ENCODE data around the gene HNRNPD.

- TF ChIP-seq, protein P1, sequence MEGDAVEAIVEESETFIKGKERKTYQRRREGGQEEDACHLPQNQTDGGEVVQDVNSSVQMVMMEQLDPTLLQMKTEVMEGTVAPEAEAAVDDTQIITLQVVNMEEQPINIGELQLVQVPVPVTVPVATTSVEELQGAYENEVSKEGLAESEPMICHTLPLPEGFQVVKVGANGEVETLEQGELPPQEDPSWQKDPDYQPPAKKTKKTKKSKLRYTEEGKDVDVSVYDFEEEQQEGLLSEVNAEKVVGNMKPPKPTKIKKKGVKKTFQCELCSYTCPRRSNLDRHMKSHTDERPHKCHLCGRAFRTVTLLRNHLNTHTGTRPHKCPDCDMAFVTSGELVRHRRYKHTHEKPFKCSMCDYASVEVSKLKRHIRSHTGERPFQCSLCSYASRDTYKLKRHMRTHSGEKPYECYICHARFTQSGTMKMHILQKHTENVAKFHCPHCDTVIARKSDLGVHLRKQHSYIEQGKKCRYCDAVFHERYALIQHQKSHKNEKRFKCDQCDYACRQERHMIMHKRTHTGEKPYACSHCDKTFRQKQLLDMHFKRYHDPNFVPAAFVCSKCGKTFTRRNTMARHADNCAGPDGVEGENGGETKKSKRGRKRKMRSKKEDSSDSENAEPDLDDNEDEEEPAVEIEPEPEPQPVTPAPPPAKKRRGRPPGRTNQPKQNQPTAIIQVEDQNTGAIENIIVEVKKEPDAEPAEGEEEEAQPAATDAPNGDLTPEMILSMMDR (conservative IDR thresholded peaks at IDR 0.05 in 1 of 2, IDR thresholded peaks at IDR 0.05 in 1 of 2; ENCODE audit: extremely low read depth in 1 of 2, insufficient read depth in 1 of 2, low read depth in 1 of 2, low read length in 2 of 2): no peak
- no peak for TF ChIP-seq EZH2 (IDR thresholded peaks at IDR 0.05; ENCODE audit: borderline replicate concordance, low read length)
Observed at GRCh38 chr4:82335043-82335442, 38.7 kb downstream of the HNRNPD start.

Measured in mammary epithelial cell (primary cell).